ENCODE measurements around the gene TF.

The TF gene

DNA sequence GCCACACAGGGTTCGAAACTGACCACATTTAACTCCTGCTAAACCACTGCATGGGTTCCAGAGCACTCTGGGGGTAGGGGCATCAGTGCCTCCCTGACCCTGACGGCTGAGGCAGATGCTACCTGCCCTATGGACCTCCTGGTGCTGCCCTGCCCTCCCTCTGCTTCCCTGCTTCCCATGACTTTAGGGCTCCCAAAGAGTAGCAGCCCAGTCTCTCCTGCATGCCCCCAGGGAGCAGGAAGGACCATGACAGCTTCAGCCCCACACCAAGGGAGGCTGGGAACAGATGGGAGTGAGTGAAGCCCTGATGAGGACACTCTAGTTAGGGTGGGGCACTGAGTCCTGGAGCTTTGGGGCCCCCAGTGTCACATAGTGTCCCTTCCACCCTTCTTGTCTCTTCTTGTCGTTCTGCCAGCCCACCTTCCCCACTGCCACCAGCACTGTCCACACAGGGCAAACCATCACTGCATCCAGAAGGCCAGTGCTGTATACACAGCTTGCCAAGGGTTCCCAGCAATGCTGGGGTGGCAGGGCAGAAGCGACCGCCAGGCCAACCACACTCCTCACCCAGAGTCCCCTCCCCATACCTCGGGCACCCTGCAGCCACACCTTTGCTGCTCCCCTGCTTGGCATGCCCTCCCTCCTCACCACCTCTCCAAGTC, 90.4 kb downstream of the TF start:
- DNase-seq (ENCODE audit: low read depth in 2 of 2): no peak

DNA sequence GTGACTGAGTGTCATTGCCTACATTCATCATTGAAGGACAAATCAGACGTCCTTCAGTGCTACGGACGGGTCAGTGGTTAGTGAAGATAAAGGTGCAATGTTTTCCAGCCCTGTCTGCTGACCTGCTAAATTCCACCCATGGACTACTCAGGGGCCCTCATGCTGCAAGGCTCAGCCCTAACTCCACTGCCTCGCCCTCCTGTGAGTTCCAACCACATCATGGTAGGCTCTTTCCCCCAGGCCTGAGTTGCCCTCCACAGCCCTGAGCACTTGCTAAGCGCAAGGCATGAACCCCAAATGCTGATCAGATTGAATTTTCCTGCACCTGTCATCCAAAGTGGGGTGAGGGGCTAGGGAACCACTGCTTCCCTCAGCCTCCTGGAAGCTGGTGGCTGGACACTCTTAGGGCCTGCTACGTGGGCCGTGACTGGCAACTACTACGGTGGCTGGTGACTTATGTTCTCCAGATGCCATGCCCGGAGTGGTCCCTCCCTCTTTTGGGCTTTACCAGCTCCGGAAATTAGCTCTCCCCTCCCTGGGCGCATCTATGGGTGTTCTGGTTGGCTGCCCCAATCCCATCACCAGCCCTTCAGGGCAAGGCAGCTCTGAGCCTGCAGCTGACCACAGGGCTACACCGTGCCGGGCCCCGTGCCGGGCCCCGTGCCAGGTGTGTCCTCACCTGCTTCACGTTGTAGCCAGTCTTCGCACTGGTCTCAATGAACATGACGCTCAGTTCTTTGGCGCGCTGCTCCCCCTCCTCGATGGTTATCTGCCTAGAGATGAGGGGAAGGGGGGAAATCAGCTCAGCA, 91.5 kb downstream of the TF start:
- DNase-seq (ENCODE audit: low read depth in 2 of 2): no peak

DNA sequence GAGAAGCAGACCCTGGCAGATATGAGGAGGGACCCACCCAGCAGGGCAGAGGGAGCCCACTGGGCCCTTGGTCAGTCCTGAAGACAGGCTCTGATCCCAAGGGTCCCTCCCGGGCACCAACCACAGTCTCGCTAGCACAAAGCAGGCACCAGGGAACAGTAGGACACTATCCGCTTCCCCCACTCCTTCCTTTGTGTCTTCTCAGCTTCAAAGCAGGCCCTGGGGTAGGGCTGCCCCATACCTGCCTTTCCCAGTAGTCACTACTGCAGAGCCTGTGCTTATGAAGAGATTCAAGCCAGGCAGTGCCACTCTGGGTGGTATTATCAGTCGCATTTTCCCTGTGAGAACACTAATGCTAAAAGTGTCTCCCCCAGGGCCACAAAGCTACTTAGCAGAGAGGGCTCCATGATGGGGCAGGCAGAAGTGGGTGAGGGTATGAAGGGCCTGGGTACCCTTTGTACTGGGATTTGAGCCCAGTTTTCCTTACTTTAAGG, 92.2 kb downstream of the TF start:
- DNase-seq (ENCODE audit: low read depth in 2 of 2): no peak

DNA sequence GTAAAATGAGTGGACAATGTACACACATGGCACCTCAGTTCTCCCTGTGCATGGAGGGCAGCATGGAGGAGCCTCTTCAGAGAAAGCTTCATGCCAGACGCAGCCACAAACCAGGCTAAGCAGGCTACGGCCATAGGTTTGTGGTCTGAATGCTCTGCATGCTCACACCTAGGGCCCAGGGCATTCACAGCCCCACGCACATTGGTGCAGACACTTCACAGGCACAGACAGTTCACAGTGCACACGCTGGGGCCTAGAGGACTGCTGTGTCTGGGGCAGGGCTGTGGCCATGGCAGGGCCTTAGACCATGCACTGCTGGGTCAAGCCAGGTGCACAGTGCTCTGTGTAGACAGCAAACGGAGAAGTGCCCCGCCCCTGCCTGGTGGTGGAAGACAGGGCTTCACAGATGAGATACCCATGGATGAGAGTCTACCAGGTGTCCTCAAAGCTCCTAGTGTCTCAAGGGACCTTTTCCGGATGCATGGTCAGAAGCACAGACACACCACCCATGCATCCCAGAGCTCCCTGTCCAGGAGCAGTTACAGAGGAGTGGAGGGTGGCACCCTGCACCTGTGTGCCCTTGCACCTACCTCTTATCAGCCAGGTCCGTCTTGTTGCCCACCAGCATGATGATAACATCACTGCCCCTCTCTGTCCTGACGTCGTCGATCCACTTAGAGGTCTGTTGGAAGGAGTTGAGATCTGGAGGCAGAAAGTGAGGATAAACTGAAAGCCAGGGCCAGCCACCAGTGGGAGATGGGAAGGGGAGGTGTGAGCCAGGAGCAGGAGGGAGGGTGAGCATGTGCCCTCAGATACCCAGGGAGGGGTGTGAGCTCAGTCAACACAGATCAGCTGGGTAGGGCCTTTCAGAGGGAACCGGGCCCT, 93.0 kb downstream of the TF start:
- no peak for DNase-seq (ENCODE audit: low read depth in 2 of 2)

DNA sequence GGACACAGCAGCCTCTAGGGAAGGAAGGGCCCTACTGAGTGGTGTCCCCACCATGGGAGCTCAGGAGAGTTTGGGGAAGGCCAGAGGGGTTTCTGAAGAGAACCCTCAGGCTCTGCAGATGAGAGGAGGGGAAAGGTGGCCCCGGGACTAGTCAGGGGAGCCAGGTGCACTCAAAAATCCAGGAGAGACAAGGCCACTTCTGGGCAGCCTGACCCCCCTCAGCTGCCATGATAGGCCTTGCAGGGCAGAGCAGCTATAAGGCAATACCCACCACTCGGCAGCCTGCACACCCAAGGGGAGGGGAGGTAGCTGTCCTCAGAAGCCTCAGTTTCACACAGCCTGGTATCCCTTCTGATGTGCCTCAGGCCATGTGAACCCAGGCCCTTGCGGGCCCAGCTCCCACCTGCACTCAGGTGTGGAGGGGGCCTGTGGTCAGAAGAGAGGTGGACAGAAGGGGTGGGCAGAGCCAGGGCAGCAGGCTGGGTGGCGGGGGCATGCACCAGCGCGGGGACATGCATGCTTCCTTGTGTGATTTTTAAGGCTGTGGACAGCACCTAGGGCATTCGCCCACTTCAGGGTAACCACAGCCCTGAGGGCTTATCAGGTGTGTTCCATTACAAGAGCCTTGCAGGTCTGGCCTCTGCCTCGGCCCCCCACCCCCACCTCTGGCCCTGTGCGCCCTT, 94.0 kb downstream of the TF start:
- DNase-seq (ENCODE audit: low read depth in 2 of 2): no peak

DNA sequence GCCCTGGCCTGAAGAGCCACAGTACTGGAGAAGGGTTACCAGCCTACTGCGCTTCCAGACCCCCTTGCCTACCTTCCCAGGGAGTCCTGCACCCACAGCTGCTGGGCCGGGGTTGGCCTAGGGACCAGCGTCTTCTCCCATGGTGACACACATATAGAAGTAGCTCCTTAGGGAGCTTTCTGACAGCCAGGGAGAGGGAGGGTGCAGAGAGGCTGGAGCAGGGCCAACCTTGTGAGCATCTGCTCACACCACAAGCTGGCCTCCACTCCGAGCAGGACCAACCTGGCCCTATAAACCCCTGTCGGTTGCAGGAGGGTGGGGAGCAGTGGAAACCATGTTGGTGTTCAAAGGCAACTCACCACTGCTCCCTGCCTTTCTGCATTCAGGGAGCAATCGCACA, 94.6 kb downstream of the TF start:
- DNase-seq (ENCODE audit: low read depth in 2 of 2): no peak

DNA sequence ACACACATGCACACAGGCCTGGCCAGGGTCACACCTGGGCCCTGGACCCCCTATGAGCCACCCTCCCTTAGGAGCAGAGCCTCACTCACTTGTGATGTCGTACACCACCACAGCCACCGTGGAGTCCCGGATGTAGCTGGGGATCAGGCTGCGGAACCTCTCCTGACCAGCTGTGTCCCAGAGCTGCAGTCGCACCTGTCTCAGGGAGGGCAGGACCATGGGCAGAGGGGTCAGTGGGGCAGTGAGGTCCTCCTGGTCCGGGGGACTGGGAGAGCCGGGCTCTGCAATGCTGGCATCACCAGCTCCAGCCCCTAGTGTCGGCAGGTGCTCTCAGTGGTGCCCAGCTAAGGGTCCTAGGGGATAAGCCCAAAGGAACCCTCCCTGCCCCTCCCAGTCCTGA, 95.0 kb downstream of the TF start:
- DNase-seq (ENCODE audit: low read depth in 2 of 2): no peak

DNA sequence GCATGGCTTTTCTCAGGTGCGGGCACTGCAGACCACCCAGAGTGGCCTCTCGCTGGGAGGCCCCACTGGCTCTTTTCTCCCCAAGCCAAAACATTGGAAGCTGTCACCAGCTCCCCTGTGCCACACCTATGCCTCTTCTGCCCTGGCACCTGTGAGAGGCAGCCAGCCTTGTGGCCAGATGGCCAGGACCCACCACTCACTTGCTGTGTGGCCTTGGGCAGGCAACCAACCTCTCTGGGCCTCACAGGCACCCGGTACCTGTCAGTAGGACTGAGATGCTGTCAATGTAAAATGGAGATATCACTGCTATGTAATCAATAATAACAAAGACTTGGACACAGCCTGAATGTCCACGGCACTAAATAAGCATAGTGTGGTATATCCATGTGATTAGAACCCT, 96.0 kb downstream of the TF start:
- no peak for DNase-seq (ENCODE audit: low read depth in 2 of 2)

DNA sequence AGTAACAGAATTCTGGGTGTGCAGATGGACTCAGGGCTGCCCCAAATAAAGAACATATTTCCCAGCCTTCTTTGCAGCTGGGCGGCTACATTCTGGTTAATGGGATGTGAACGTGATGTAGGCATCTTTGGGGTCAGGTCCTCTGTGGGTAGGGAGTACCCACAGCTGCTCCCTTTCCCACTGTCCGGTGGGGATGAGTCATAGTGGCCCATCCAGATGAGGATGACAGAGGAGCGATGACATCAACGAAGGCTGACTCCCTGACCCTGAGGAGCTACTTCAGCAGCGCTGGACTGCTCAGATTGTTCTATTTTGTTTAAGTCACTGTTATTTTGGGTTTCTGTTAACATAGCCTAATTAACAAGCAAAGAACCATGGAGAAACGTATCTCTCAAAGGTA, 97.4 kb downstream of the TF start:
- no peak for DNase-seq (ENCODE audit: low read depth in 2 of 2)

DNA sequence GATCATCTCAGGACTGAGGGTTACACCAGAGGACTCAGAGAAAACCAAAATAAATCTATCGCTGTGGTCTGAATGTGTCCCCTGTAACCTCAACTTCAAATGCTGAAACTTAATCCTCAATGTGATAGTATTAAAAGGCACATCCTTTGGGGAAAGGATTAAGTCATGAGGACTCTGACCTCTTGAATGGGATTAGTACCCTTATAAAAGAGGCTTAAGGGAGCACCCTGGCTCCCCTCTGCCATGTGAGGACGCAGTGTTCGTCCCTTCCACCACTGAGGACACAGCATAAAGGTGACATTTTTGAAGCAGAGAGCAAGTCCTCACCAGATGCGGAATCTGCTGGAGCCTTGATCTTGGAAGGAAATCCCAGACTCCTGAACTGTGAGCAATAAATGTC, 98.9 kb downstream of the TF start:
- DNase-seq (ENCODE audit: low read depth in 2 of 2): no peak
